Measurements from ENCODE around the gene BTBD17. TPM values are rescaled to one million over a fixed set of nuclear protein-coding genes. Genes with fewer than 3 reads are reported as not detected.

Gene BTBD17
- total RNA-seq, 2 donors from 2014 or later: 1.0 TPM; not detected in 1

DNA sequence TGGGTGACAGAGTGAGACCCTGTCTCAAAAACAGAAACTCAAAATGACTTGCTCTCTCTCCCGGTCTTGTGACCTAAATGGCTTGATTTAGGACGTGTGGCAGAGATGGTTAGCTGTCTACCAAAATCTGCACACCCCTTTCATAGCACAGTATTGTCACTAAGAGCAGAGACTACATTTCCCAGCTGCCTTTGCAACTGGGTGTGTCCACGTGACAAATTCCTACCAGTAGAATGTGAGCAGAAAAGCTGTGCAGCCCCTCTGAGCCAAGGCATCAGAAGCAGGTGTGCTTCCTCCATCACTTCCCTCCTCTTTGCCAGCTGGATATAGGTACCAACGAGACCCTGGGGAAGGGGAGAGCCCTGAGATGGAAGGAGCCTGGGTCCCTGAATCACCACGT is 31.2 kb upstream of the BTBD17 start:
- Histone ChIP-seq H3K9me3 (no peaks in the 10 kb centered on the region), H3K27ac (no peak overlapping the region), H3K4me3 (no peak overlapping the region), H3K36me3 (replicated peaks in 1 of 2; ENCODE audit: insufficient read depth in 1 of 2, low read depth in 2 of 2) (no peaks in the 10 kb centered on the region), H3K4me1 (peaks cover 9% of the 10 kb centered on the region), H3K27me3 (no peaks in the 10 kb centered on the region)
- intact Hi-C loops (cut with DNase I): no loop called here
- DNase-seq: no peak
- TF ChIP-seq CTCF (IDR thresholded peaks at IDR 0.05) (no peak), POLR2A (IDR thresholded peaks at IDR 0.05) (no peak)
- WGBS, 2 donors: 80 to 87% methylated on average over 5 of the region's 5 CpGs
- no peak for ATAC-seq

- 55 to 84% methylated on average over 5 of the region's 5 CpGs for WGBS, 2 donors
- Histone ChIP-seq H3K4me1 (peaks cover 15% of the 10 kb centered on the region), H3K27me3 (no peaks in the 10 kb centered on the region), H3K27ac (no peak overlapping the region), H3K9me3 (no peaks in the 10 kb centered on the region), H3K36me3 (replicated peaks in 1 of 2; ENCODE audit: insufficient read depth in 1 of 2, low read depth in 2 of 2) (no peaks in the 10 kb centered on the region), H3K4me3 (no peak overlapping the region)
- ATAC-seq (no peak), DNase-seq (no peak)
- intact Hi-C loops (cut with DNase I): no loop called here
- TF ChIP-seq CTCF (IDR thresholded peaks at IDR 0.05) (no peak), POLR2A (IDR thresholded peaks at IDR 0.05) (no peak)
Observed at GRCh38 chr17:74391771-74392170, 30.1 kb upstream of the BTBD17 start.

GRCh38 chr17:74390680-74391653 is 29.3 kb upstream of the BTBD17 start:
- H3K4me3 ChIP-seq: no peak overlapping the region
- H3K36me3 ChIP-seq (replicated peaks in 1 of 2; ENCODE audit: insufficient read depth in 1 of 2, low read depth in 2 of 2): no peaks in the 10 kb centered on the region
- H3K9me3 ChIP-seq: no peaks in the 10 kb centered on the region
- TF ChIP-seq CTCF (IDR thresholded peaks at IDR 0.05) (no peak), POLR2A (IDR thresholded peaks at IDR 0.05) (no peak)
- intact Hi-C loops (cut with DNase I): no loop called here
- H3K27me3 ChIP-seq: no peaks in the 10 kb centered on the region
- 91 to 92% methylated on average over 7 to 11 of the region's 11 CpGs for WGBS, 2 donors
- H3K27ac ChIP-seq: no peak overlapping the region
- DNase-seq (no peak), ATAC-seq (no peak)
- H3K4me1 ChIP-seq: peaks cover 15% of the 10 kb centered on the region

DNA sequence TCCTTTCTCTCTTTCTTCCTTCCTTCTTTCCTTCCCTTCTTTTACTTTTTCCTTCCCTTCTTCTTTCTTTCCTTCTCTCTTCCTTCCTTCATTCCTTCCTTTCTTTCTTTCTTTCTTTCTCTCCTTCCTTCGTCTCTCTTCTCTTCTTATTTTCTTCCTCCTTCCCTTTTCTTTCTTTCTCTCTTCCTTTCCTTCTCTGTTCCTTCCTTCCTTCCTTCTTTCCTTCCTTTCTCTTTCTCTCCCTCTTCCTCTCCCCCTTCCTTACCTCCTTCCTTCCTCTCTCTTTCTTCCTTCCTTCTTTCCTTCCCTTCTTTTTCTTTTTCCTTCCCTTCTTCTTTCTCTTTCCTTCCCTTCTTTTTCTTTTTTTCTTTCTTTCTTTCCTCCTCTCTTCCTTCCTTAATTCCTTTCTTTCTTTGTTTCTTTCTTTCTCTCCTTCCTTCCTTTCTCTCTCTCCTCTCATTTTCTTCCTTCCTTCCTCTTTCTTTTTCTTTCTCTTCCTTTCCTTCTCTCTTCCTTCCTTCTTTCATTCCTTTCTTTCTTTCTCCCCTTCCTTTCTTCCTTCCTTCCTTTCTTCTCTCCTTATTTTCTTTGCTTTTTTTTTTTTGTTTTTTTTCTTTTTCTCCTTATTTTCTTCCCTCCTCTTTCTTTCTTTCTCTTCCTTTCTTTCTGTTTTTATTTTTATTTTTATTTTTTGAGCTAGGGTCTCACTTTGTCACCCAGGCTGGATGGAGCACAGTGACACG is 28.4 kb upstream of the BTBD17 start:
- Histone ChIP-seq H3K9me3 (no peaks in the 10 kb centered on the region), H3K36me3 (replicated peaks in 1 of 2; ENCODE audit: insufficient read depth in 1 of 2, low read depth in 2 of 2) (no peaks in the 10 kb centered on the region), H3K27ac (no peak overlapping the region), H3K27me3 (no peaks in the 10 kb centered on the region), H3K4me1 (peaks cover 10% of the 10 kb centered on the region), H3K4me3 (no peak overlapping the region)
- no peak for DNase-seq
- TF ChIP-seq CTCF (IDR thresholded peaks at IDR 0.05) (no peak), POLR2A (IDR thresholded peaks at IDR 0.05) (no peak)
- intact Hi-C loops (cut with DNase I): no loop called here
- no peak for ATAC-seq
- 68 to 75% methylated on average over 2 of the region's 2 CpGs for WGBS, 2 donors

Measured in body of pancreas (tissue), 4 donors.